Amniotic epithelial cell (primary cell): ENCODE results near the gene TNIK.
A peak's percentile ranks its signal among the peaks of the same experiment; 100 is the strongest.
"Not testable (repeated sequence)": the region's sequence is repeated elsewhere in the genome, so short reads cannot be mapped to it uniquely, and the experiment has no call there.

Source experiments
- DNase-seq: peaks from one replicate; pipeline ENCODE4 v3.0.0-alpha.2; 2010; ENCODE audit warnings: low read depth

The TNIK gene

GRCh38 chr3:171468296-171468906, 8.2 kb upstream of the TNIK start:
- no peak for DNase-seq

GRCh38 chr3:171465763-171466162, 5.6 kb upstream of the TNIK start:
- peak; percentile 8 for DNase-seq

- no peak for DNase-seq
Observed at GRCh38 chr3:171464462-171464861, 4.3 kb upstream of the TNIK start.

DNA sequence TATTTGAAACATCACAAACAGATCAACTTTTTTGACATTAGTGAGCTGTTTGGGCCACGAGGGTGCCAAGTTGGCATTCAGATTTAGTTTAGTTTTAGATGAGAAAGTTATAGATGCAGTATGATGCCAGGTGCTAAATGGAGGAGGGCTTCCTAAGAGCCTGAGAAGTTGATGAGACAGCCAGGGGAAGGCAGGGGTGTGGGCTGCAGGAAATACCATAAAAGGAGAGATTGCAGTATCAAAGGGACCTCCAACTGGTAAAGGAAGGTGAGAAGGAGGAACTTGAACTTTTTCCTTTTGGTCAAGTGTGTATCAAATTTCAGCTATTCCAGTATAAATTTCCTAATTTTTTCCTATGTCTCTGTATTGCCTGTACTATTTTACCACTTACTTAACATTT, 2.0 kb upstream of the TNIK start:
- no peak for DNase-seq

DNA sequence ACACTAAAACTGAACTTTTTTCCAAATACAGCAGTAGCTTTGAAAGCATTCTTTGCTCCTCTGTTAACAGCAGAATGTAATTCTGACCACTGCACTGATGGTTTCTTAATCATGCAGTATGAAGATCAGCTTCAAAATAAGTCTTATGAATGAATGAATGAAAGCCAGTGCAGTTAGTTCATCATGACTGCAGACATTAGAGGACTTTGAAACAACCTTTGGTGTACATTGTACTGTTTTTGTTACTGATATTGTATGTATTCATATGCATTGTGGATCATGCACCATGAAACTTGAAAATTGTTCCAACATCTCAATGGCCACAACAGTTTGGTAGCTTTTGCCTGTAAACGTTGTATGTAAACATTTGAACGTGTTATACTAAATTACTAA, 1.3 kb upstream of the TNIK start:
- DNase-seq, result peak; percentile 26

DNA sequence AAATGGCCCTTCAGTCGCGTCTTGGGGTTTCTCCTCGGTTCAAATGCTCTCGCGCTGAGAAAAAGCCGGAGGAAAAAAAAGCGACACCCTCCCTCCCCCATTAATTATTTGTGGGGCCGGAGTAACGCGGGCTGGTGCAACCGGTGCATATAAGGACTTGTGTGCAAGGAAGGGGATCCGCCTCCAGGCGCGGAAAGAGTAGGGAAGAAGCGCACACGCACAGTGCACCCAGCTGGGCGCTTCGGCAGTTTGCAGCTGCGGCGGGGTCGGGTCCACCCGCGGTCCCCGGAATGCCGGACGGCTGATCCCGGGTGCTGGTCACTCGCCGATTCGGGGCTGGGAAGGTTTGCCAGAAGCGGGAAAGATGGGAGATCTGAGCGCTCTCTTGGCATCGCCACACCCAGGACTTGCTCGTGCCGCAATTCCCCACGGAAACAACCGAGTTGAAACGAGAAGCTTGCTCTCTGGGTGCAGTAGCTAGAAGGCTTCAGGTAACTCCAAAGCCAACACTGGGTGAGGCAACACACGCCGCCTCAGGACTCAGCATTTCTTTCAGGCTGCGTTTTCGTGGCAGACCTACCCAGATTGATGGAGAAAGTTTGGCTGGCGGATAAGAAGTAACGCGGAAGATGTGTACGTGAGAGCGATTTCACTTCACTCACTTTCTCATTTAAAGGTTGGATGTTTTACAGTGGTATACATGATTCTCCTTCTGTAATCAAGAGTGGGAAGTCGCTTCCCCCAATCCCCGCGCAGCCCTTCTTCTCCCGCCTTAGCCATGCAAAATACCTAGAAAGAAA, 720 bp upstream of the TNIK start:
- DNase-seq, result peak; percentile 74

DNA sequence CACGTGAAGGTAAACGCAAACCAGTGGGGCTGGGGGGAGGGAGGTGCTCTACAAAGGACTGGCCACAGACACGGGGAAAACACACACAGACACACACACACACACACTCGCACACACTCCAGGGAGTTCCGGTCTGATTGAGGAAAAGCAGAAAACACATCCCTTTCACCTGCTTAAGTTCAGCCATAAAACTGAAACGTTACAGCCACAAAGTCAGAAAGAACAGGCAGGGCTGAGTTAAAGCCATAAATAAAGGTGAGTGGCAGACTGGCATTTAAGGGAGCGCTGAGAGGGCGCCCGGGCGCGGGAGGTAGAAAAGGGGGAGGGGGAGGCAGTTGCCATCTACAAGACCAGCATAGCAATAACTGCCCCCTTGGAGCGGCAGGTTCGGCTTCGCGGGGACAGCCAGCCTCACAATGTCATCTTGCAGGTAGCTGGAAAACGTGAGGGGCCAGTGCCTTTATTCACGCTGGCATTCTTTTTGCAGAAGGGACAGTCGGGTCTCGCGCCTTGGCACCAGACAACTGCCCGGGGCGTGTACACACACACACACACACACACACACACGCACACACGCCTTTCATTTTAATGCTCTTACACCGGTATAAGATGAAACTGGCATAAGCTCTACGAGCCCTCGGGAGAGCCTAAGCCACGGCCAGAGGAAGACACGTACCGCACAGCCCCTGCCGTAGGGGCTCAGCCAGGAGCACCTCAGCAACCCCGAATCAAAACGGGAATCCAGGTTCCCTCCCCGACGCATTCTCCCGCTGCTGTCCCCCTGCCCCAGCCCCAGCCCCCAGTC, 866 bp downstream of the TNIK start:
- peak; percentile 58 for DNase-seq

DNA sequence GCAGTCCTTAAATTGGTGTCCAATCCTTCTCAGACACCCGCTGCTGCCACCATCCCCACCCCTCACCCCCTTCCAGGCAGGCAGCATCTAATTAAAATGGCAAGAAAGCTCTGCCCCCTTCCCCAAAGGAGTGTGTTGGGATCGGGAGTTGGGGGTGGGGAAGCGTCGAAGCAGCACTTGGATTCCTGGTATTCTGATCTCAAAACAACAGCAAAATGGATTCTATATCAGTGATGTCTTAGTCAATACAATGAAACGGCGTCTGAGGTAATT, 1.4 kb downstream of the TNIK start:
- no peak for DNase-seq

- peak; percentile 17 for DNase-seq
Observed at GRCh38 chr3:171458071-171458863, 1.9 kb downstream of the TNIK start.

DNA sequence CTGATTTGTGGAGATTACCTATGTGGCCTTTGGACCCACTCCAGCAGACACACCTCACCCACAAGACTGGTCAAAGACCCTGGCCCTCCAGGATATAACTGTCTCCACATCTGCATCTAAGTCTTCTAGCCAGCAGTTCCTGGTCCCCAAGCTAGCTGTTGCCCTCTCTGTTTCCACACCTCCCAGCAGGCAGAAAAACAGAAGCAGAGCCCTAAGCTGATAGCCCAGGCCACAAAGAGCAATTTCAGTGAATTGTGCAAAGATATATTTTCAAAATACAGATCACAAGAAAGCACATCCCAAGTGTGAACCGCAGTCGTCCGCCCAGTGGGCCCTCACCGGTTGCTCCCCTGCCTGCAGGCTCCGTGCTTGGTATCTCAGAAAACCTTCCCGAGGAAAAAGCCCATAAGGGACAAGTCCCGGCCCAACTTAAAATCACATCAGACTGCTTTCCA, 2.6 kb downstream of the TNIK start:
- DNase-seq, result no peak

- DNase-seq, result no peak
Observed at GRCh38 chr3:171456765-171457606, 3.2 kb downstream of the TNIK start.

GRCh38 chr3:171455603-171456550, 4.3 kb downstream of the TNIK start:
- no peak for DNase-seq

DNA sequence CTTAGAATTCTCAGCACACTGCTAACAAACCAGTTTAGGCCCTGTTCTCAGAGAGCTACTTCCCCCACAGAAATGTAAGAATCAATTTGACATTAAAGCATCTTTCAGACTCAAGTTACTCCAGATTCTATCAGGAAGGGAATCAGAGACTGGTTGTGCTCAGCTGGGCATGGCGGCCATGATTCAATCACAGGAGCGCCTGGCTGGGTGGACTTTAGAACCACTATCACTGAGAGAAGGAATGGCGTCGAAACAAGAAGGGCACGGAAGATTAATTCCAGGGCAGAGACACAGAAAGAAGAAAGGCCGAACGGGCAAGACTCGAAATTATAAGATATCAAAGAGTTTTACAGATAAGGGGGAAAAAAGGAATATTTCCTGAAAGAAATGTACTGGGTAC, 6.2 kb downstream of the TNIK start:
- no peak for DNase-seq

DNA sequence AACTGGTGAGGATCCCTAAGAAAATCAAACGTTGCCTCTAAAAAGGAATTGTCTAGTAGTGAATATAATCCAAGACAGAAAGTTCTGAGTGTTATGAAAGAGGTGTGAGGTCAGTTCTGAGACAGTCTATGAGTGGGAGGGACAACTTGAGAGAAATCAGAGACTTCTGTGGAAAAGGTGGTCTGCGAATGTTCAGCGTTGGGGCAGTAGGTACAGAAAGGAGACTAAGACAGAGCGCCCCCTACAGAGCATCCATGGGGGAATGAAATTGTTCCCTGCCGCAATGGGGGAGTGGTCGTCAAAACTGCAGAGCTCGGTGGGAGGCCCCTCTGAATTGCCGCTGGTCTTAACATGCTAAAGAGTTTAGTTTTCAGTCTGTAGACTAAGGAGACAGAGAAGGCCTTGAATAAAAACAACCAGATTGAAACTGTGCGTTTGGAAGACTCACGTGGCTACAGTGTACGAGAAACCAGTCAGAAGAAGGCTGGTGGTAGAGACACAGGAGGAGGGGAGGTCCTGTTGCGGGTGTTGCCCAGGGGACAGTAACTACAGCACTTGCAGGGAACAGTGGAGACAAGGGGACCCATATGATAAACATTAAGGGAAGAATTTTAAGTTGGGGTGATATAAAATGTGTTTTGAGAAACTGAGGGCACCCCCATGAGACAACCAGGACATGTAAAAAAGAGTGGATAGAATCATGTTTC, 6.9 kb downstream of the TNIK start:
- DNase-seq, result peak; percentile 66

DNA sequence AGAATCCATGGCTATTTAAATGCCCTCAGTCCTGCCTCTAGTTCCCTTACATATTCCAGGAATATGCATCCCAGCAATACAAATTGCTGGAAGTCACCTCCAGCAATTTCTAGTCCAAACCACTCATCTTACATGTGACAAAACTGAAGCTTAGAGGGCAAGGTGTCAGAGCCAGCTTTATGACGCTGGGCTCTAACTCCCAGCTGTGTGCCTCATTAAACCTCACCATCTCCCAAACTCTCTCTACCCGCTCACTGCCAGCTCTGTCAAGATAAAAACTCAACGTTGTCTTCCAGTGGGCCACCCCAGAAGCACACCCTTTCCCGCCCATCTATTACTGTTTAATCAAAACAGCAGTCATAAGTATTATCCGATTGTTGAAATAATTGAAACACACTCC, 7.9 kb downstream of the TNIK start:
- DNase-seq, result no peak

DNA sequence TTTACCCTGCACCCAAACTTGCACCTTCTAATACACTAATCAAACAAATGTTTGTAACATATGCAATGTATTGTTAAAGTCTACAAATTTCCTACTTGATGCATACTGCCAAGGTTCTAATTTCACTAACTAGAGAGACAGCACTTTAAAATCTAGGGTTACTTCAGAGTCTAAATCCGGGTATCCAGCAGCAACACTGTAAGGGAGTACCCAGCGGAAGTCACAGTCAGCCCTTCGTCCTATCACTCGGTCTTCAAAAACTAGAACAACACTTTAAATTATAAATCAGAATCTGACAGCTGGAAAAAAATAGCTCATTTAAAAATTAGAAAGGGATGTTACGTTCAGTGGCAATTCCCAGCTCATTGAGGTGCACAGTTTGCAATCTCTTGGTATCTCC, 8.3 kb downstream of the TNIK start:
- DNase-seq, result no peak

GRCh38 chr3:171447579-171447891, 12.7 kb downstream of the TNIK start:
- not testable (repeated sequence) for DNase-seq

DNA sequence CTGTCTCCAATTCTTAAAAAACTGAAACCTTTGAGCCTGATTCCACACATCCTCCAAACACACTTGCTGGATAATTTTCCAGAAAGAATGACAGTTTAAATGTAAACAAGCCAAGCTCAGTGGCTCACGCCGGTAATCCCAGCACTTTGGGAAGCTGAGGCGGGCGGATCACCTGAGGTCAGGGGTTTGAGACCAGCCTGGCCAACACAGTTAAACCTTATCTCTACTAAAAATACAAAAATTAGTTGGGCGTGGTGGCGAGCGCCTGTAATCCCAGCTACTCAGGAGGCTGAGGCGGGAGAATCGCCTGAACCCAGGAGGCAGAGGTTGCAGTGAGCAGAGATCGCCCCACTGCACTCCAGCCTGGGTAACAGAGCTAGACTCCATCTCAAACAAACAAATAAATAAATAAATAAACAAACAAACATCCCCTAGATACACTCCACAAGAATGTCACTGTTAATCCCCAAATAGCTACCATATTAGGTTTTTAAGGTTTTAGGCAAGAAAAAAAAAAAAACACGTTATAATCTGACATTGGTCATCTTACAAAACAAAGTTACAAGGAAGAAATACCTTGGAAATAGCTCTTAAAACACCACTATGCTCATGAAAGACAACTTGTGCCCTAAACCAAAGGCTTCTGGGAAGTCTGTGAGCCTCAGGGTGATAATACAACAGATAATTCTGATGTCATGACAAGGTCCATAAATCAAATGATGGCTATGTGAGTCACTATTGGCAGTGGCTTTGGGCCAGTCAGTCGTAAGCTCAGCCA, 13.2 kb downstream of the TNIK start:
- DNase-seq, result peak; percentile 70

- no peak for DNase-seq
Observed at GRCh38 chr3:171446301-171446700, 13.9 kb downstream of the TNIK start.
